Astrocyte (in vitro differentiated cells and primary cell): Measurements from ENCODE around the gene PEMT. TPM values are rescaled to one million over a fixed set of nuclear protein-coding genes. Genes with fewer than 3 reads are reported as not detected.

Experiments used
- DNase-seq: peaks from one replicate; pipeline ENCODE4 v3.0.0-alpha.2; 2010; ENCODE audit warnings: low read depth
- FAIRE-seq: peaks from 2 replicates; lab custom pipeline; 2011; peaks lifted over from hg19 to GRCh38; lab: Jason Lieb, UNC
- H2AFZ ChIP-seq: 2 replicates; pipeline ENCODE4 v1.6.0; 2012; ENCODE audit warnings: low read depth, low read length, inconsistent platforms
- H3K27ac ChIP-seq: 2 replicates; pipeline ENCODE4 v1.5.1; 2011; ENCODE audit warnings: low read depth, low read length, inconsistent platforms
- H3K27me3 ChIP-seq: 2 replicates; pipeline ENCODE4 v1.6.0; 2011; ENCODE audit warnings: low read length, inconsistent platforms; ENCODE audit not compliant: insufficient read depth
- H3K36me3 ChIP-seq: 2 replicates; pipeline ENCODE4 v1.5.1; 2011; ENCODE audit warnings: low read length, inconsistent platforms; ENCODE audit not compliant: insufficient read depth
- H3K4me1 ChIP-seq: 2 replicates; pipeline ENCODE4 v1.5.1; 2011; ENCODE audit warnings: low read length, inconsistent platforms; ENCODE audit not compliant: insufficient read depth
- H3K4me2 ChIP-seq: 2 replicates; pipeline ENCODE4 v1.6.0; 2012; ENCODE audit warnings: low read length, inconsistent platforms
- H3K4me3 ChIP-seq: 2 replicates; pipeline ENCODE4 v1.5.1; 2011; ENCODE audit warnings: low read depth, mild to moderate bottlenecking, low read length, inconsistent platforms; ENCODE audit not compliant: insufficient read depth
- H3K79me2 ChIP-seq: 2 replicates; pipeline ENCODE4 v1.6.0; 2012; ENCODE audit warnings: mild to moderate bottlenecking, low read length, inconsistent platforms; ENCODE audit not compliant: insufficient read depth
- H3K9ac ChIP-seq: 2 replicates; pipeline ENCODE4 v1.6.0; 2012; ENCODE audit warnings: mild to moderate bottlenecking, low read length, inconsistent platforms
- H3K9me3 ChIP-seq: 2 replicates; pipeline ENCODE4 v1.5.1; 2012; ENCODE audit warnings: low read depth, mild to moderate bottlenecking, low read length, inconsistent platforms; ENCODE audit not compliant: insufficient read depth
- H4K20me1 ChIP-seq: 2 replicates; pipeline ENCODE4 v1.6.0; 2012; ENCODE audit warnings: low read length, inconsistent platforms; ENCODE audit not compliant: insufficient read depth
- H3K27ac Mint-ChIP-seq: one replicate; pipeline ENCODE4 v1.8.0; 2021; ENCODE audit warnings: mild to moderate bottlenecking, mixed read lengths; ENCODE audit not compliant: unreplicated experiment
- H3K27me3 Mint-ChIP-seq: one replicate; pipeline ENCODE4 v1.8.0; 2021; ENCODE audit warnings: low read depth, mixed read lengths; ENCODE audit not compliant: unreplicated experiment
- H3K36me3 Mint-ChIP-seq: one replicate; pipeline ENCODE4 v1.8.0; 2021; ENCODE audit warnings: low read depth, mixed read lengths; ENCODE audit not compliant: unreplicated experiment
- H3K4me1 Mint-ChIP-seq: one replicate; pipeline ENCODE4 v1.8.0; 2021; ENCODE audit warnings: low read depth, mixed read lengths; ENCODE audit not compliant: unreplicated experiment
- H3K4me3 Mint-ChIP-seq: one replicate; pipeline ENCODE4 v1.8.0; 2021; ENCODE audit warnings: mild to moderate bottlenecking, moderate library complexity, mixed read lengths; ENCODE audit not compliant: unreplicated experiment
- H3K9me3 Mint-ChIP-seq: one replicate; pipeline ENCODE4 v1.8.0; 2021; ENCODE audit warnings: mild to moderate bottlenecking, mixed read lengths; ENCODE audit not compliant: unreplicated experiment
- EZH2 ChIP-seq: IDR thresholded peaks from 2 replicates; pipeline ENCODE4 v1.6.1; 2012; ENCODE audit warnings: mild to moderate bottlenecking, low read length, inconsistent platforms; ENCODE audit not compliant: insufficient read depth
- total RNA-seq: library from RNA; stranded (reverse); gene quantifications from 2 replicates; pipeline ENCODE4 v1.2.1, GENCODE V29; 2021
- TF ChIP-seq, protein P1 (sequence below): IDR thresholded peaks from 2 replicates; pipeline ENCODE4 v1.5.1; 2011; ENCODE audit warnings: low read depth, mild to moderate bottlenecking, inconsistent platforms, low read length, moderate library complexity; ENCODE audit not compliant: insufficient read depth

PEMT gene
- total RNA-seq, 1 donor from 2014 or later = 19.5 TPM

DNA sequence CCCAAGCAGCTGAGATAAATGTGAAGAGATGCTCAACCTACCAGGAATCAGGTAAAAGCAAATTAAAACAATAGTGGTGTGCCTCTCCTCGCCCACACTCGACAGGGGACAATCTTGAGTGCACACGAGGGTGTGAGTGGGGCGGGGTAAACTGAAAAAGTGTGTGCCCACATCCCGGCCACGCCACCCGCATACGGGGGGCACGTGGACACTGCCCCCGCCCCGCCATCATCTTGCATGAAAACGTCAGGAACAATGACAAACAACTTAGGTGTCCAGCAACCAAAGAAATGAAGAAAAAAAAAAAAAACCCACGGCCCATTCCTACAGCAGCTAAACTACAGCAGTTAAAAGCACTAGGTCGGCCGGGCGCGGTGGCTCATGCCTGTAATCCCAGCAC lies 14.1 kb downstream of the PEMT start:
- Mint-ChIP-seq H3K27ac (no peak overlapping the region), H3K4me3 (no peak overlapping the region), H3K4me1 (peaks cover 19% of the 10 kb centered on the region), H3K27me3 (no peaks in the 10 kb centered on the region), H3K36me3 (peaks cover 3% of the 10 kb centered on the region), H3K9me3 (no peaks in the 10 kb centered on the region)
- Histone ChIP-seq H3K79me2 (no peaks in the 10 kb centered on the region), H3K27ac (no peak overlapping the region), H4K20me1 (peaks cover 25% of the 10 kb centered on the region), H2AFZ (no peak overlapping the region), H3K9ac (no peak overlapping the region), H3K36me3 (no peaks in the 10 kb centered on the region), H3K4me2 (no peak overlapping the region), H3K4me1 (peaks cover 4% of the 10 kb centered on the region), H3K9me3 (no peaks in the 10 kb centered on the region), H3K27me3 (no peaks in the 10 kb centered on the region), H3K4me3 (no peak overlapping the region)
- TF ChIP-seq, protein P1, sequence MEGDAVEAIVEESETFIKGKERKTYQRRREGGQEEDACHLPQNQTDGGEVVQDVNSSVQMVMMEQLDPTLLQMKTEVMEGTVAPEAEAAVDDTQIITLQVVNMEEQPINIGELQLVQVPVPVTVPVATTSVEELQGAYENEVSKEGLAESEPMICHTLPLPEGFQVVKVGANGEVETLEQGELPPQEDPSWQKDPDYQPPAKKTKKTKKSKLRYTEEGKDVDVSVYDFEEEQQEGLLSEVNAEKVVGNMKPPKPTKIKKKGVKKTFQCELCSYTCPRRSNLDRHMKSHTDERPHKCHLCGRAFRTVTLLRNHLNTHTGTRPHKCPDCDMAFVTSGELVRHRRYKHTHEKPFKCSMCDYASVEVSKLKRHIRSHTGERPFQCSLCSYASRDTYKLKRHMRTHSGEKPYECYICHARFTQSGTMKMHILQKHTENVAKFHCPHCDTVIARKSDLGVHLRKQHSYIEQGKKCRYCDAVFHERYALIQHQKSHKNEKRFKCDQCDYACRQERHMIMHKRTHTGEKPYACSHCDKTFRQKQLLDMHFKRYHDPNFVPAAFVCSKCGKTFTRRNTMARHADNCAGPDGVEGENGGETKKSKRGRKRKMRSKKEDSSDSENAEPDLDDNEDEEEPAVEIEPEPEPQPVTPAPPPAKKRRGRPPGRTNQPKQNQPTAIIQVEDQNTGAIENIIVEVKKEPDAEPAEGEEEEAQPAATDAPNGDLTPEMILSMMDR = no peak
- no peak for TF ChIP-seq EZH2
- no peak for FAIRE-seq
- no peak for DNase-seq

DNA sequence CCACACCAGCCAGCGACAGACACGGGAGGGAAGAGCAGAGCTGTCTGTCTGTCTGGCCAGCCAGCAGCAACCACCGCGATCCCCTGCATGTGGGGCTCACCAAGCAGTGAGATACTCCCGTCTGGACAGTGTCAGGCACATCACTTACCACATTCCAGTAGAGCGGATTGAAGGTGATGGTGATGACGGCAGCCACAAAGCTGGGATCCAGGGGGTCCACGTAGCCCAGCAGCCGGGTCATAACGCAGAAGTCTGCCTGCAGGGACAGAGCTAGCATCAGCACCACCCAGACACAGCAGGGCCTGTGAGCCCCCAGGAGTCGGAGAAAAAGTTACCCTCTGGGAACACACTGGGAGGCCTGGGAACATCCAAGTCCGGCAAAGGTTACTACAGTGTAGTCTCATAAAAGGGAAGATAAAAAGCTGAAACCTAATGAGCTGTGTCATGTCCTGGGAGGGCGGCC lies 14.7 kb downstream of the PEMT start:
- peaks cover 19% of the 10 kb centered on the region for H4K20me1 ChIP-seq
- FAIRE-seq (no peak), DNase-seq (no peak)
- peaks cover 3% of the 10 kb centered on the region for H3K36me3 Mint-ChIP-seq
- H3K4me3 Mint-ChIP-seq = no peak overlapping the region
- no peak overlapping the region for H3K9ac ChIP-seq
- no peak overlapping the region for H3K27ac Mint-ChIP-seq
- H3K4me3 ChIP-seq = no peak overlapping the region
- H3K36me3 ChIP-seq = no peaks in the 10 kb centered on the region
- H3K4me2 ChIP-seq = no peak overlapping the region
- no peaks in the 10 kb centered on the region for H3K9me3 Mint-ChIP-seq
- TF ChIP-seq, protein P1 = no peak
- H3K79me2 ChIP-seq = no peaks in the 10 kb centered on the region
- H3K27me3 Mint-ChIP-seq = no peaks in the 10 kb centered on the region
- H3K4me1 ChIP-seq = peaks cover 4% of the 10 kb centered on the region
- no peak overlapping the region for H3K27ac ChIP-seq
- H3K4me1 Mint-ChIP-seq = peaks cover 19% of the 10 kb centered on the region
- H3K27me3 ChIP-seq = no peaks in the 10 kb centered on the region
- H2AFZ ChIP-seq = no peak overlapping the region
- no peaks in the 10 kb centered on the region for H3K9me3 ChIP-seq

DNA sequence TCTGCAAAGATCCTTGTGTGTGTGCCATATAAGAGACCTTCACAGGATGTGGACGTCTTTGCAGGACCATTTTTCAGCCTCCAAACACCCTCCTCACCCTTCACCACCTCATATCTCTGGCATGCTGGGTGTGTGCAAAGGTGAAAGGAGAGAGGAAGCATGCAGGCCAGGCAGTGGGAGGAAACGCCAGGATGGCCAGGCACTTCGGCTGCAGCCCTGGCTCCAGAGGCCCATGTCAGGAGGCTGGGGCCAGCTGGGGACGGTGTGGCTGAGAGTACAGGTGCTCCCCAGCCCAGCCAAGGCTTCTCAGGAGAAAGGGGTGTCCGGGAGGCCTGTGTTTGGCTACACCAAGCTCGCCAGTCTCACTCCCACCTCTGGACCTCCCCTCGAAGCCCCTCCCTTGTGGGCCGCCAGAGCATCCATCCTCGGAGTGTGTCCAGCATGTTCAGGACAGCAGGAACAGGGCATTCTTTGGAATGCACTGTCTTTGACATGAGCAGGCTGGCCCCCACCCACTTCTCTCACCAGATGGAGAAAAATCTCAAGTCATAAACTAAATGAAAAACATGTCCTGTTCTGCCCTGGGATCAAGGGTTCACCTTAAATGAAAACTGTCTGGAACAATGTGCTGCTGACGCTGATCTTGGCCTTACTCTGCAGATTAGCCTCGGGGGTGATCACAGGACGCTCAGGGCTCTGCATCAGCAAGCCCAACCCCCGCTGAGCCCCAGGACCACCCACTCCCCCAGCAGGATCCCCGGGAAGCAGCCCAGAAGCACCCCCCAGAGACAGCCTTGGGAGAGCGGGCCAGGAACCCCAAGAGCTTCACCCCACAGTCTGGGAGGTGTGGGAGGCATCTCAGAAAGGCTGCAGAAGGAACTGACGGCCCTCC lies 15.9 kb downstream of the PEMT start:
- Histone ChIP-seq H3K27ac (no peak overlapping the region), H3K4me2 (no peak overlapping the region), H4K20me1 (peaks cover 19% of the 10 kb centered on the region), H3K27me3 (no peaks in the 10 kb centered on the region), H2AFZ (no peak overlapping the region), H3K4me1 (peaks cover 4% of the 10 kb centered on the region), H3K4me3 (no peak overlapping the region), H3K79me2 (no peaks in the 10 kb centered on the region), H3K36me3 (no peaks in the 10 kb centered on the region), H3K9ac (no peak overlapping the region), H3K9me3 (no peaks in the 10 kb centered on the region)
- no peak for DNase-seq
- Mint-ChIP-seq H3K27me3 (no peaks in the 10 kb centered on the region), H3K9me3 (no peaks in the 10 kb centered on the region), H3K4me1 (peaks cover 11% of the 10 kb centered on the region), H3K36me3 (peaks cover 3% of the 10 kb centered on the region), H3K27ac (no peak overlapping the region), H3K4me3 (no peak overlapping the region)
- no peak for FAIRE-seq
- TF ChIP-seq EZH2 = no peak
- TF ChIP-seq, protein P1 = no peak
